ENCODE results near the gene PTPA. TPM values are rescaled to one million over a fixed set of nuclear protein-coding genes. Genes with fewer than 3 reads are reported as not detected.

Gene PTPA
- total and polyA plus RNA-seq, 7 donors, result 54.1 to 110 (median 97.9) TPM

- Histone ChIP-seq H3K9me3 (no peaks in the 10 kb centered on the region), H3K4me3 (no peak overlapping the region), H3K27me3 (ENCODE audit: insufficient read depth in 3 of 3, low read length in 2 of 3) (no peaks in the 10 kb centered on the region), H3K36me3 (ENCODE audit: insufficient read depth in 1 of 2, low read depth in 1 of 2) (peaks cover 0 to 53% of the 10 kb centered on the region in 2 donors), H3K27ac (peak overlapping the region; percentile 98), H3K4me1 (peaks cover 59% of the 10 kb centered on the region)
- ATAC-seq (no peak), DNase-seq (no peak)
- intact Hi-C loops (cut with DNase I), result loop anchor here in 1 of 2 donors (10.0 kb wide), 1 partner anchor 638 kb away; no protein-coding TSS in a partner anchor
- WGBS, 3 donors, result 33 to 50% (median 35%) methylated on average over 7 to 8 of the region's 8 CpGs
- TF ChIP-seq CTCF (IDR thresholded peaks at IDR 0.05), result no peak
Observed at GRCh38 chr9:129146441-129146941, 35.3 kb downstream of the PTPA start.

- no peak for TF ChIP-seq CTCF (IDR thresholded peaks at IDR 0.05)
- peaks cover 37% of the 10 kb centered on the region for H3K4me1 ChIP-seq
- no peaks in the 10 kb centered on the region for H3K9me3 ChIP-seq
- H3K27me3 ChIP-seq (ENCODE audit: insufficient read depth in 3 of 3, low read length in 2 of 3), result no peaks in the 10 kb centered on the region
- peak overlapping the region; percentile 16 for H3K27ac ChIP-seq
- ATAC-seq (no peak), DNase-seq (no peak)
- peaks cover 0 to 48% of the 10 kb centered on the region in 2 donors for H3K36me3 ChIP-seq (ENCODE audit: insufficient read depth in 1 of 2, low read depth in 1 of 2)
- WGBS, 3 donors, result 67 to 73% (median 70%) methylated on average over 5 to 6 of the region's 6 CpGs
- H3K4me3 ChIP-seq, result no peak overlapping the region
- intact Hi-C loops (cut with DNase I), result loop anchor here in 1 of 2 donors (10.0 kb wide), 1 partner anchor 636 kb away; no protein-coding TSS in a partner anchor
Observed at GRCh38 chr9:129148463-129149204, 37.4 kb downstream of the PTPA start.

- no peaks in the 10 kb centered on the region for H3K27me3 ChIP-seq (ENCODE audit: insufficient read depth in 3 of 3, low read length in 2 of 3)
- H3K4me1 ChIP-seq, result peaks cover 30% of the 10 kb centered on the region
- H3K4me3 ChIP-seq, result no peak overlapping the region
- intact Hi-C loops (cut with DNase I), result loop anchor here in 1 of 2 donors (10.0 kb wide), 1 partner anchor 635 kb away; no protein-coding TSS in a partner anchor
- WGBS, 3 donors, result 80 to 84% (median 80%) methylated on average over 6 of the region's 6 CpGs
- H3K9me3 ChIP-seq, result no peaks in the 10 kb centered on the region
- no peak for TF ChIP-seq CTCF (IDR thresholded peaks at IDR 0.05)
- peaks cover 0 to 46% of the 10 kb centered on the region in 2 donors for H3K36me3 ChIP-seq (ENCODE audit: insufficient read depth in 1 of 2, low read depth in 1 of 2)
- H3K27ac ChIP-seq, result no peak overlapping the region
- no peak for ATAC-seq
- no peak for DNase-seq
Observed at GRCh38 chr9:129149442-129149841, 38.2 kb downstream of the PTPA start.

GRCh38 chr9:129150122-129150521 is 38.9 kb downstream of the PTPA start:
- no peak for DNase-seq
- H3K27ac ChIP-seq, result no peak overlapping the region
- no peak for ATAC-seq
- 80 to 85% (median 81%) methylated on average over 10 of the region's 10 CpGs for WGBS, 3 donors
- H3K27me3 ChIP-seq (ENCODE audit: insufficient read depth in 3 of 3, low read length in 2 of 3), result no peaks in the 10 kb centered on the region
- intact Hi-C loops (cut with DNase I), result no loop called here
- no peaks in the 10 kb centered on the region for H3K9me3 ChIP-seq
- no peak overlapping the region for H3K4me3 ChIP-seq
- no peak for TF ChIP-seq CTCF (IDR thresholded peaks at IDR 0.05)
- peaks cover 0 to 46% of the 10 kb centered on the region in 2 donors for H3K36me3 ChIP-seq (ENCODE audit: insufficient read depth in 1 of 2, low read depth in 1 of 2)
- H3K4me1 ChIP-seq, result peaks cover 23% of the 10 kb centered on the region

Measured in psoas muscle (tissue), 8 donors.